ENCODE results near the gene RMRP.

GRCh38 chr9:35684921-35685320 lies 27.1 kb upstream of the RMRP start:
- no peak for TF ChIP-seq CTCF (IDR thresholded peaks at IDR 0.05; ENCODE audit: low read length)
- TF ChIP-seq EZH2 (IDR thresholded peaks at IDR 0.05; ENCODE audit: borderline replicate concordance, low read length), result no peak

Measured in OCI-LY1 (cell line).